NCI-H1436 (cell line): ENCODE measurements around the gene CSRP1.
"Not testable (repeated sequence)": the region's sequence is repeated elsewhere in the genome, so short reads cannot be mapped to it uniquely, and the experiment has no call there.

ENCODE experiments used
- DNase-seq: peaks from one replicate; lab custom pipeline; 2025; lab: John Stamatoyannopoulos, UW

The CSRP1 gene

GRCh38 chr1:201497935-201498509 lies 8.9 kb downstream of the CSRP1 start:
- DNase-seq: no peak

- DNase-seq: no peak
These were observed 10.6 kb downstream of the CSRP1 start for GRCh38 chr1:201496296-201496690.

- DNase-seq: no peak
These were observed 11.2 kb downstream of the CSRP1 start for GRCh38 chr1:201495551-201496295.

GRCh38 chr1:201493757-201494617 lies 12.9 kb downstream of the CSRP1 start:
- DNase-seq: no peak

GRCh38 chr1:201493026-201493656 lies 13.8 kb downstream of the CSRP1 start:
- DNase-seq: not testable (repeated sequence)

GRCh38 chr1:201491896-201492511 lies 14.9 kb downstream of the CSRP1 start:
- no peak for DNase-seq

GRCh38 chr1:201490708-201491131 lies 16.2 kb downstream of the CSRP1 start:
- no peak for DNase-seq

GRCh38 chr1:201489643-201490261 lies 17.2 kb downstream of the CSRP1 start:
- no peak for DNase-seq

- DNase-seq: no peak
These were observed 17.9 kb downstream of the CSRP1 start for GRCh38 chr1:201488830-201489589.

GRCh38 chr1:201487742-201488141 lies 19.2 kb downstream of the CSRP1 start:
- no peak for DNase-seq

GRCh38 chr1:201486187-201486586 lies 20.7 kb downstream of the CSRP1 start:
- no peak for DNase-seq

- no peak for DNase-seq
These were observed 21.6 kb downstream of the CSRP1 start for GRCh38 chr1:201485184-201485774.

GRCh38 chr1:201483373-201483949 lies 23.5 kb downstream of the CSRP1 start:
- no peak for DNase-seq

GRCh38 chr1:201482755-201483154 lies 24.2 kb downstream of the CSRP1 start:
- no peak for DNase-seq

GRCh38 chr1:201481761-201482493 lies 25.0 kb downstream of the CSRP1 start:
- peak; percentile 84 for DNase-seq

- no peak for DNase-seq
These were observed 25.9 kb downstream of the CSRP1 start for GRCh38 chr1:201481004-201481380.

GRCh38 chr1:201480231-201481003 lies 26.5 kb downstream of the CSRP1 start:
- peak; percentile 73 for DNase-seq

GRCh38 chr1:201479201-201479730 lies 27.7 kb downstream of the CSRP1 start:
- no peak for DNase-seq
